DND-41 (cell line): ENCODE data around the gene MSI2.
A peak's percentile ranks its signal among the peaks of the same experiment; 100 is the strongest.

ENCODE experiments used
- ATAC-seq: fragments of 200-7000 bp; cut with Tn5 transposase; 3 replicates; pipeline ENCODE4 v1.9.1; 2021; ENCODE audit warnings: low read depth; ENCODE audit not compliant: insufficient read depth
- DNase-seq: peaks from one replicate; pipeline ENCODE4 v3.0.0-alpha.2; 2020
- H2AFZ ChIP-seq: 2 replicates; pipeline ENCODE4 v1.6.0; 2012; ENCODE audit warnings: low read depth, low read length
- H3K27ac ChIP-seq: 2 replicates; pipeline ENCODE4 v1.5.1; 2012; ENCODE audit warnings: low read length, inconsistent platforms
- H3K27me3 ChIP-seq: fragments of 200-600 bp; sonication (generic); 2 replicates; pipeline ENCODE4 v1.6.0; 2012; ENCODE audit warnings: low read length, mild to moderate bottlenecking, inconsistent platforms; ENCODE audit not compliant: insufficient read depth, poor library complexity
- H3K36me3 ChIP-seq: 2 replicates; pipeline ENCODE4 v1.5.1; 2012; ENCODE audit warnings: low read length, inconsistent platforms; ENCODE audit not compliant: insufficient read depth
- H3K4me1 ChIP-seq: 2 replicates; pipeline ENCODE4 v1.5.1; 2012; ENCODE audit warnings: mild to moderate bottlenecking, low read length; ENCODE audit not compliant: insufficient read depth
- H3K4me2 ChIP-seq: 2 replicates; pipeline ENCODE4 v1.6.0; 2012; ENCODE audit warnings: mild to moderate bottlenecking, moderate library complexity, low read length, inconsistent platforms; ENCODE audit not compliant: insufficient read depth
- H3K4me3 ChIP-seq, 2 experiments: fragments of 200-600 bp in 1 of 2; shearing (Covaris generic) in 1 of 2; 2 replicates each; pipeline ENCODE4 v1.5.1; 2012 to 2016; ENCODE audit warnings: inconsistent platforms in 2 of 2, low read length in 2 of 2, mild to moderate bottlenecking in 2 of 2, low read depth in 1 of 2, moderate library complexity in 1 of 2
- H3K79me2 ChIP-seq: 2 replicates; pipeline ENCODE4 v1.6.0; 2012; ENCODE audit warnings: low read length, inconsistent platforms; ENCODE audit not compliant: insufficient read depth
- H3K9ac ChIP-seq: 2 replicates; pipeline ENCODE4 v1.6.0; 2012; ENCODE audit warnings: low read depth, mild to moderate bottlenecking, inconsistent platforms, low read length, moderate library complexity
- H3K9me3 ChIP-seq: 2 replicates; pipeline ENCODE4 v1.5.1; 2012; ENCODE audit warnings: low read length, moderate library complexity, mild to moderate bottlenecking, inconsistent platforms; ENCODE audit not compliant: insufficient read depth, severe bottlenecking
- H4K20me1 ChIP-seq: 2 replicates; pipeline ENCODE4 v1.6.0; 2012; ENCODE audit warnings: low read length; ENCODE audit not compliant: insufficient read depth
- EZH2 ChIP-seq: IDR thresholded peaks from 3 replicates; pipeline ENCODE4 v1.6.1; 2012; ENCODE audit warnings: borderline replicate concordance, low read depth, mild to moderate bottlenecking, moderate library complexity, low read length, inconsistent platforms; ENCODE audit not compliant: severe bottlenecking
- TF ChIP-seq, protein P1 (sequence below): IDR thresholded peaks from 2 replicates; pipeline ENCODE4 v1.5.1; 2012; ENCODE audit warnings: borderline replicate concordance, low read length, moderate library complexity, mild to moderate bottlenecking; ENCODE audit not compliant: poor library complexity, severe bottlenecking; ENCODE audit errors: extremely low read depth

The MSI2 gene

GRCh38 chr17:57544834-57545463, 288.6 kb downstream of the MSI2 start:
- Histone ChIP-seq H3K36me3 (peaks cover 70% of the 10 kb centered on the region), H3K4me3 (no peak overlapping the region), H3K9me3 (no peaks in the 10 kb centered on the region), H3K4me1 (peaks cover 100% of the 10 kb centered on the region), H3K9ac (peak overlapping the region; percentile 9; the same call in 1 of the 2 replicates), H3K27me3 (no peaks in the 10 kb centered on the region), H3K27ac (peak overlapping the region; percentile 98), H3K79me2 (peaks cover 99% of the 10 kb centered on the region), H2AFZ (no peak overlapping the region), H4K20me1 (no peaks in the 10 kb centered on the region), H3K4me2 (no peak overlapping the region)
- DNase-seq (no peak), ATAC-seq (no peak)
- TF ChIP-seq, protein P1, sequence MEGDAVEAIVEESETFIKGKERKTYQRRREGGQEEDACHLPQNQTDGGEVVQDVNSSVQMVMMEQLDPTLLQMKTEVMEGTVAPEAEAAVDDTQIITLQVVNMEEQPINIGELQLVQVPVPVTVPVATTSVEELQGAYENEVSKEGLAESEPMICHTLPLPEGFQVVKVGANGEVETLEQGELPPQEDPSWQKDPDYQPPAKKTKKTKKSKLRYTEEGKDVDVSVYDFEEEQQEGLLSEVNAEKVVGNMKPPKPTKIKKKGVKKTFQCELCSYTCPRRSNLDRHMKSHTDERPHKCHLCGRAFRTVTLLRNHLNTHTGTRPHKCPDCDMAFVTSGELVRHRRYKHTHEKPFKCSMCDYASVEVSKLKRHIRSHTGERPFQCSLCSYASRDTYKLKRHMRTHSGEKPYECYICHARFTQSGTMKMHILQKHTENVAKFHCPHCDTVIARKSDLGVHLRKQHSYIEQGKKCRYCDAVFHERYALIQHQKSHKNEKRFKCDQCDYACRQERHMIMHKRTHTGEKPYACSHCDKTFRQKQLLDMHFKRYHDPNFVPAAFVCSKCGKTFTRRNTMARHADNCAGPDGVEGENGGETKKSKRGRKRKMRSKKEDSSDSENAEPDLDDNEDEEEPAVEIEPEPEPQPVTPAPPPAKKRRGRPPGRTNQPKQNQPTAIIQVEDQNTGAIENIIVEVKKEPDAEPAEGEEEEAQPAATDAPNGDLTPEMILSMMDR: no peak
- TF ChIP-seq EZH2: no peak

- Histone ChIP-seq H3K27me3 (no peaks in the 10 kb centered on the region), H3K4me3 (no peak overlapping the region), H3K4me1 (peaks cover 100% of the 10 kb centered on the region), H2AFZ (no peak overlapping the region), H3K27ac (peak overlapping the region; percentile 98), H3K79me2 (peaks cover 99% of the 10 kb centered on the region), H3K9me3 (no peaks in the 10 kb centered on the region), H3K36me3 (peaks cover 69% of the 10 kb centered on the region), H3K4me2 (no peak overlapping the region), H3K9ac (peak overlapping the region; percentile 76; the same call in 1 of the 2 replicates), H4K20me1 (no peaks in the 10 kb centered on the region)
- TF ChIP-seq, protein P1: no peak
- no peak for TF ChIP-seq EZH2
- ATAC-seq (no peak), DNase-seq (no peak)
Observed at GRCh38 chr17:57545731-57546342, 289.5 kb downstream of the MSI2 start.

- ATAC-seq (no peak), DNase-seq (peak; percentile 66)
- H3K4me3 ChIP-seq: peak overlapping the region in 1 of 2 experiments; percentile 58; a peak in 1 of 4 replicates
- H3K36me3 ChIP-seq: peaks cover 58% of the 10 kb centered on the region
- H2AFZ ChIP-seq: no peak overlapping the region
- TF ChIP-seq, protein P1: no peak
- no peak for TF ChIP-seq EZH2
- peaks cover 100% of the 10 kb centered on the region for H3K4me1 ChIP-seq
- H3K9ac ChIP-seq: peak overlapping the region; percentile 76
- no peaks in the 10 kb centered on the region for H3K27me3 ChIP-seq
- peaks cover 99% of the 10 kb centered on the region for H3K79me2 ChIP-seq
- no peaks in the 10 kb centered on the region for H3K9me3 ChIP-seq
- H3K27ac ChIP-seq: peak overlapping the region; percentile 98
- no peaks in the 10 kb centered on the region for H4K20me1 ChIP-seq
- H3K4me2 ChIP-seq: peak overlapping the region; percentile 64
Observed at GRCh38 chr17:57548421-57549410, 292.4 kb downstream of the MSI2 start.
